Type B pancreatic cell (in vitro differentiated cells): ENCODE results near the gene COMT. TPM values are rescaled to one million over a fixed set of nuclear protein-coding genes. Genes with fewer than 3 reads are reported as not detected.

Experiments
- DNase-seq: peaks from one replicate; pipeline ENCODE4 v3.0.0; 2021; ENCODE audit warnings: mixed read lengths; ENCODE audit not compliant: unreplicated experiment; ENCODE audit errors: extremely low spot score
- H3K27ac Mint-ChIP-seq: 2 replicates; pipeline ENCODE4 v1.8.0; 2021; ENCODE audit warnings: mild to moderate bottlenecking, mixed read lengths
- H3K27me3 Mint-ChIP-seq: 2 replicates; pipeline ENCODE4 v1.8.0; 2021; ENCODE audit warnings: mixed read lengths
- H3K36me3 Mint-ChIP-seq: 2 replicates; pipeline ENCODE4 v1.8.0; 2021; ENCODE audit warnings: mixed read lengths
- H3K4me1 Mint-ChIP-seq: one replicate; pipeline ENCODE4 v1.8.0; 2021; ENCODE audit warnings: mixed read lengths; ENCODE audit not compliant: unreplicated experiment
- H3K4me3 Mint-ChIP-seq: 2 replicates; pipeline ENCODE4 v1.8.0; 2021; ENCODE audit warnings: mild to moderate bottlenecking, mixed read lengths
- H3K9me3 Mint-ChIP-seq: 2 replicates; pipeline ENCODE4 v1.8.0; 2021; ENCODE audit warnings: mixed read lengths
- microRNA-seq: library from miRNA; unstranded; fragments of <30 nt; microRNA quantifications from one replicate; pipeline ENCODE4, GENCODE V29; 2020
- total RNA-seq: library from RNA; stranded (reverse); gene quantifications from 2 replicates; pipeline ENCODE4 v1.2.1, GENCODE V29; 2021; ENCODE audit warnings: low replicate concordance
- TF ChIP-seq, protein P1 (sequence below): fragments of 200-600 bp; sonication (generic); conservative IDR thresholded peaks from 2 replicates; pipeline ENCODE4 v1.5.0; 2021; ENCODE audit warnings: antibody characterized with exemption, mild to moderate bottlenecking

The COMT gene
- total RNA-seq, 1 donor from 2014 or later = 87.4 TPM

DNA sequence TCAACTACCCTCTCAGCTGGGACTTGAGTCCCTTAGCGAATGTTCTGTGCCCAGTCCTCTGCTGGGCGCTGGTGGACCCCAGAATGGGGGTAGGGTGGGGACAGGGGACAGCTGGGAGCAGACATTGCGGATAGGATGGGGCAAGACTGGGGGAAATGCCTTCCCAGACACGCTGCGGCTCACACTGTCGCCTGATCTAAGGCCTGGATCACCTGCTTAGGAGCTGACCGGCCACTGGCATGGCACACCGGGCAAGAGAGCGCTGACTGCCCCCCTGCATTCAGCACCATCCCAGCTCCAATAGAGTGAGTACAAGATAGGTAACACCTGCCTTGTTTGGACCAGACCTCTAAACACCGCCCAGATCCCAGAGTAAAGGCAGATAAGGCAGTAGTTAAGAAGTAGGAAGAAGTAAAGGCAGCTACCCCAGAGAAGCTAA is 73.6 kb downstream of the COMT start:
- H3K27me3 Mint-ChIP-seq = peaks cover 48% of the 10 kb centered on the region

DNA sequence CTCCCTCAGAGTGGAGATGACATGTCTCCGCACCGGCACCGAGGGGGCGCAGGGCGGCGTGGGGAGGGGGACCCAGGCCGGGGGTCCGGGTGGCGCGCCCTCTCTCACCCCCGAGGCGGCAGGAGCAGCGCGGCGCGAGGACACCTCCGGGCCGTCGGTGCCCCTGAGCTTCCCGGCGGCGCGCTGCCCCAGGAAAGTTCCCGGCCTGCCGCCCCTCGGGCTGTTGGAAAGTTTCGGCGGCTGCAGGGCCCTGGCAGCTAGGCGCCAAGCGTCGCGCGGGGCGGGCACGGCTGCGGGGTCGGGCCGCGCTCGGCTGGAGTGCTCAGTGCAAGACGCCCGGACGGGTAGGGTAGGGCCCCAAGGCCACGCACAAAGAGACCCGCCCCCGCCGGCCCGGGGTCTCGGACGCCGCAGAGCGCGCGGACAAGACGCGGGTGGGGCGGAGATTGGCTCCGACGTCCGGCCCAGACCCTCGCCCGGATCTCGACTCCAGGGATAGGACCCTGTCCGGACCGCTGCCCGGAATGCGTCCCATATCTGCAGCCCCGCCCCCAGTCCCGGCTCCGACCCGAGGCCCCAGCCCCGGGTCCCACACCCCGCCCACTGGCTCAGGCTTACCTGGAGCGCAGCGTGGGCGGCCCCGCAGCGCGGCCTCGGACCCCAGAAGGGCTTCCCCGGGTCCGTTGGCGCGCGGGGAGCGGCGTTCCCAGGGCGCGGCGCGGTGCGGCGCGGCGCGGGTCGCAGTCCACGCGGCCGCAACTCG is 74.6 kb downstream of the COMT start:
- Mint-ChIP-seq H3K27me3 (peaks cover 48% of the 10 kb centered on the region), H3K4me1 (no peaks in the 10 kb centered on the region), H3K4me3 (no peak overlapping the region), H3K36me3 (no peaks in the 10 kb centered on the region), H3K9me3 (no peaks in the 10 kb centered on the region), H3K27ac (no peak overlapping the region)
- TF ChIP-seq, protein P1, sequence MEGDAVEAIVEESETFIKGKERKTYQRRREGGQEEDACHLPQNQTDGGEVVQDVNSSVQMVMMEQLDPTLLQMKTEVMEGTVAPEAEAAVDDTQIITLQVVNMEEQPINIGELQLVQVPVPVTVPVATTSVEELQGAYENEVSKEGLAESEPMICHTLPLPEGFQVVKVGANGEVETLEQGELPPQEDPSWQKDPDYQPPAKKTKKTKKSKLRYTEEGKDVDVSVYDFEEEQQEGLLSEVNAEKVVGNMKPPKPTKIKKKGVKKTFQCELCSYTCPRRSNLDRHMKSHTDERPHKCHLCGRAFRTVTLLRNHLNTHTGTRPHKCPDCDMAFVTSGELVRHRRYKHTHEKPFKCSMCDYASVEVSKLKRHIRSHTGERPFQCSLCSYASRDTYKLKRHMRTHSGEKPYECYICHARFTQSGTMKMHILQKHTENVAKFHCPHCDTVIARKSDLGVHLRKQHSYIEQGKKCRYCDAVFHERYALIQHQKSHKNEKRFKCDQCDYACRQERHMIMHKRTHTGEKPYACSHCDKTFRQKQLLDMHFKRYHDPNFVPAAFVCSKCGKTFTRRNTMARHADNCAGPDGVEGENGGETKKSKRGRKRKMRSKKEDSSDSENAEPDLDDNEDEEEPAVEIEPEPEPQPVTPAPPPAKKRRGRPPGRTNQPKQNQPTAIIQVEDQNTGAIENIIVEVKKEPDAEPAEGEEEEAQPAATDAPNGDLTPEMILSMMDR = no peak
- no peak for DNase-seq

More for the DNA sequence above, 73.6 kb downstream of the COMT start:
- peak overlapping the region; percentile 80 for H3K4me3 Mint-ChIP-seq
- DNase-seq = no peak
- TF ChIP-seq, protein P1 = no peak
- H3K4me1 Mint-ChIP-seq = no peaks in the 10 kb centered on the region
- no peaks in the 10 kb centered on the region for H3K9me3 Mint-ChIP-seq
- no peaks in the 10 kb centered on the region for H3K36me3 Mint-ChIP-seq
- no peak overlapping the region for H3K27ac Mint-ChIP-seq

DNA sequence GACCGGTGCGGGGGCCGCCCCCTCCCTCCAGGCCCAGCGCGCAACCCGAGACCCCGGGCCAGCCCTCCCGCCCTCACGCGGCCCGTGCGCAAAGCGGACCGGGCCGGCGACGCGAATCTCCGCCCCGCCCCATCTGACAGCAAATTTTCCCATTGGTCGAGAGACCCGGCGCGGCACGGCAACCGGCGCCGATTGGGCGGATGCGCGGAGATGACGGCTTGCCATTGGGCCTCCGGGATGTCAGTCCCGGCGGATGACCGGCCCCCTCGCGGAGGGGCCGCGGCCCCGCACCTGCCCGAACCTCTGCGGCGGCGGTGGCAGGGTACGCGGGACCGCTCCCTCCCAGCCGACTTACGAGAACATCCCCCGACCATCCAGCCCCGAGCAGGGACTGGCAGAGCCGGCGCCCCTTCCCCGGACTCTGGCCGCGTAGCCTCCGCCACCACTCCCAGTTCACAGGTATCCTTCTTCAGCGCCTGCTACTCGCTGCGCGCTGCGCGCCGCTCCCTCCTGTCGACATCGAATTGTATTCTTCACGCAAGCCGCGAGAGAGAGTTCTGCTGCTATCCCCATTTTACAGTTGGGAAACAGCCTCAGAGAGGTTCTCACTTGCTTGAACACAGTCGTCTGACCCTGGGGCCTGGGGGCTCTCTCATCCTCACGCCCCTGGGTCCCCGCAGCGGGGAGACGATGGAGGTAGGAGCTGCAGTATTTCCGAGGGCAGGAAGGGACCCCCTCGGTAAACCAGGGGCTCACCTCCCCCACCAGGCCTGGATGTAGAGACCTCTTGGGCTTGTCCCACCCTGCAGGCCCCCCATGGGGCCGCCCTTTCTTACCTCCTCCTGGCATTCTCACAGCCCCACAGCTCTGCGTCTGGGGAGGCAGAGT is 75.4 kb downstream of the COMT start, which contains the start of gene ARVCF:
Gene ARVCF, minus strand, starts transcription at position 90 of the 888 bp plus-strand sequence. CDS start 26,029 bp downstream, outside the sequence.
- H3K36me3 Mint-ChIP-seq = no peaks in the 10 kb centered on the region
- TF ChIP-seq, protein P1 = peak; percentile 56
- H3K4me1 Mint-ChIP-seq = no peaks in the 10 kb centered on the region
- H3K27ac Mint-ChIP-seq = peak within 1 kb of the TSS; percentile 23
- peak within 1 kb of the TSS; percentile 88 for H3K4me3 Mint-ChIP-seq
- H3K9me3 Mint-ChIP-seq = no peaks in the 10 kb centered on the region
- peak; percentile 94 for DNase-seq
- peaks cover 48% of the 10 kb centered on the region for H3K27me3 Mint-ChIP-seq

DNA sequence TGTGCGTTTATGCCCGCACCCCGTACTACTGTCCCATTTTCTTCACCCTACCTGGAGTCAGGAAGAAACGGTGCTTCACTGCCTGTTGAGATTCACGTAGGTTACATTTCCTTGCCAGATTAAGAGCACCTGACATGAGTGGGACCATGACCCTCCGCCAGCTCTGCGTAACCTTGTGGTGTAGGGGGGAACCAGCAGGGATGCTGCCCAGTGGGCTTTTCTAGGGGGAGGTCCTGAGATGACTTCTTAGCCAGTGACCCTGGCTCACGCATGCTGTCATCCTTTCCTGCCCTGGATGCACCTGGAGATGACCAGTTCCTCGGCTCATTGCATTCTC is 76.0 kb downstream of the COMT start:
- Mint-ChIP-seq H3K4me3 (peak overlapping the region; percentile 88), H3K27ac (no peak overlapping the region), H3K9me3 (no peaks in the 10 kb centered on the region), H3K36me3 (no peaks in the 10 kb centered on the region), H3K27me3 (peaks cover 48% of the 10 kb centered on the region), H3K4me1 (no peaks in the 10 kb centered on the region)
- TF ChIP-seq, protein P1 = no peak
- DNase-seq = no peak

DNA sequence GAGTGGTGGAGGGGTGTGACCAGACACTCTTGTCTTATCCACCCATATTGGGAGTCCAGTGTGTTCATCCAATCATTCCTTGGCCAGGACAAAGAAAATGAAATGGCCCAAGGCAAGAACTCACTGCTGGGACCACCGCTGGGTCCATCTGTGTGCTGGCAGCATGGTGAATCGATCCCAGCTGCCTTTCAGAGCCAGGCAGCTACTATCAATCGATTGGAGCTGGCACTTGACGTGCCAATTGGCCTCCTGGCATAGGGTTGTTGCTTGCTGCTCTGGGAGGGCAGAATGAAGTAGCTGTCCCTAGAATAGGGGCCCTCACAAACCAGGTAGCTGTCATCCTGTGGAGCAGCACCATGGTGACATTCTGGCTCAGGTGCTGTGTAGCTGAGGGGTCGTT is 76.4 kb downstream of the COMT start:
- no peaks in the 10 kb centered on the region for H3K4me1 Mint-ChIP-seq
- no peak for DNase-seq
- peak overlapping the region; percentile 88 for H3K4me3 Mint-ChIP-seq
- H3K27ac Mint-ChIP-seq = no peak overlapping the region
- TF ChIP-seq, protein P1 = no peak
- H3K9me3 Mint-ChIP-seq = no peaks in the 10 kb centered on the region
- peaks cover 48% of the 10 kb centered on the region for H3K27me3 Mint-ChIP-seq
- H3K36me3 Mint-ChIP-seq = no peaks in the 10 kb centered on the region

Small RNA genes lying within 50 kb of the gene (microRNA-seq; reads per million reads assigned to microRNA genes)
- not detected for gene MIR4761

Other genes with a start within 250 kb of the COMT start
- 45.7 and 54.6 TPM in 2 replicates for gene SEPTIN5, start 227.3 kb upstream of the COMT start, total RNA-seq
- 1.9 and 2.4 TPM in 2 replicates for gene GP1BB, start 218.2 kb upstream of the COMT start, total RNA-seq
- 2.4 and 3.4 TPM in 2 replicates for gene TBX1, start 181.0 kb upstream of the COMT start, total RNA-seq
- 7.5 and 7.7 TPM in 2 replicates for gene GNB1L, start 86.9 kb upstream of the COMT start, total RNA-seq
- 28.8 and 39.1 TPM in 2 replicates for gene RTL10, start 86.9 kb upstream of the COMT start, total RNA-seq
- gene TXNRD2, start within 50 bp of the COMT start, total RNA-seq = 13.2 and 25.1 TPM in 2 replicates
- gene ARVCF, start 75.1 kb downstream of the COMT start, total RNA-seq = 40.8 and 55.3 TPM in 2 replicates
- 17.4 and 32.1 TPM in 2 replicates for gene TANGO2, start 79.3 kb downstream of the COMT start, total RNA-seq
- gene DGCR8, start 138.5 kb downstream of the COMT start, total RNA-seq = 39.0 and 61.3 TPM in 2 replicates
- gene RANBP1, start 174.3 kb downstream of the COMT start, total RNA-seq = 129 and 235 TPM in 2 replicates
- 57.7 and 64.8 TPM in 2 replicates for gene TRMT2A, start 175.5 kb downstream of the COMT start, total RNA-seq
- 55.2 and 73.6 TPM in 2 replicates for gene ZDHHC8, start 190.0 kb downstream of the COMT start, total RNA-seq
- 2.6 and 4.3 TPM in 2 replicates for gene CCDC188, start 209.3 kb downstream of the COMT start, total RNA-seq